Neural cell (in vitro differentiated cells): ENCODE measurements around the gene NFAM1. TPM values are rescaled to one million over a fixed set of nuclear protein-coding genes. Genes with fewer than 3 reads are reported as not detected.

Experiments used
- H2AFZ ChIP-seq: fragments of 200-600, 300-800 bp; sonication (generic), shearing (Covaris generic); 2 replicates; pipeline ENCODE4 v1.6.0; 2014; ENCODE audit warnings: low read depth, mild to moderate bottlenecking, antibody characterized with exemption, low read length, moderate library complexity
- H3F3A ChIP-seq: fragments of 200-600 bp; shearing (Covaris generic); 2 replicates; pipeline ENCODE4 v1.6.1; 2016; ENCODE audit warnings: mild to moderate bottlenecking, moderate library complexity, mixed read lengths, antibody characterized with exemption, low read length; ENCODE audit not compliant: insufficient read depth, poor library complexity, severe bottlenecking
- H3K27ac ChIP-seq: fragments of 200-600, 300-800 bp; sonication (generic), shearing (Covaris generic); 2 replicates; pipeline ENCODE4 v1.5.1; 2014; ENCODE audit warnings: mild to moderate bottlenecking, low read length, moderate library complexity
- H3K27me3 ChIP-seq: fragments of 300-800, 200-600 bp; sonication (generic), shearing (Covaris generic); 2 replicates; pipeline ENCODE4 v1.6.0; 2014; ENCODE audit warnings: mild to moderate bottlenecking, low read depth, low read length, moderate library complexity; ENCODE audit not compliant: insufficient read depth
- H3K36me3 ChIP-seq: fragments of 300-800, 200-600 bp; sonication (generic), shearing (Covaris generic); 2 replicates; pipeline ENCODE4 v1.5.1; 2014; ENCODE audit warnings: mild to moderate bottlenecking, antibody characterized with exemption, low read length, moderate library complexity; ENCODE audit not compliant: insufficient read depth
- H3K4me2 ChIP-seq: fragments of 300-800, 200-600 bp; sonication (generic), shearing (Covaris generic); 2 replicates; pipeline ENCODE4 v1.6.0; 2014; ENCODE audit warnings: mild to moderate bottlenecking, low read length
- H3K4me3 ChIP-seq: fragments of 300-800, 200-600 bp; sonication (generic), shearing (Covaris generic); 2 replicates; pipeline ENCODE4 v1.5.1; 2014; ENCODE audit warnings: mild to moderate bottlenecking, low read length, moderate library complexity
- H3K79me2 ChIP-seq: fragments of 200-600 bp; shearing (Covaris generic); replicated peaks from 2 replicates; pipeline ENCODE4 v1.6.0; 2014; ENCODE audit warnings: mild to moderate bottlenecking, low read length, moderate library complexity; ENCODE audit not compliant: insufficient read depth
- H3K9ac ChIP-seq: fragments of 300-800, 200-600 bp; sonication (generic), shearing (Covaris generic); 2 replicates; pipeline ENCODE4 v1.6.1; 2016; ENCODE audit warnings: mild to moderate bottlenecking, low read length, mixed read lengths
- H3K9me2 ChIP-seq: fragments of 200-600 bp; shearing (Covaris generic); 2 replicates; pipeline ENCODE4 v1.6.1; 2016; ENCODE audit warnings: mild to moderate bottlenecking, low read length, mixed read lengths; ENCODE audit not compliant: insufficient read depth
- H3K9me3 ChIP-seq: fragments of 200-600, 300-800 bp; sonication (generic), shearing (Covaris generic); 2 replicates; pipeline ENCODE4 v1.6.1; 2016; ENCODE audit warnings: mild to moderate bottlenecking, mixed run types, low read length, moderate library complexity, mixed read lengths
- H4K20me1 ChIP-seq: fragments of 200-600 bp; shearing (Covaris generic); 2 replicates; pipeline ENCODE4 v1.6.1; 2016; ENCODE audit warnings: mild to moderate bottlenecking, mixed run types; ENCODE audit not compliant: insufficient read depth
- CTCF ChIP-seq: fragments of 450-650 bp; IDR thresholded peaks from 2 replicates; pipeline ENCODE4 v1.5.1; 2014; ENCODE audit warnings: antibody characterized with exemption, mild to moderate bottlenecking, moderate library complexity; ENCODE audit not compliant: poor library complexity, severe bottlenecking
- EP300 ChIP-seq: fragments of 450-650 bp; conservative IDR thresholded peaks from 2 replicates; pipeline ENCODE4 v1.6.1; 2014; ENCODE audit warnings: antibody characterized with exemption, mild to moderate bottlenecking, moderate library complexity; ENCODE audit not compliant: poor library complexity, severe bottlenecking
- EZH2 ChIP-seq: fragments of 200-600, 300-800 bp; shearing (Covaris generic), sonication (generic); IDR thresholded peaks from 2 replicates; pipeline ENCODE4 v1.6.1; 2014; ENCODE audit warnings: antibody characterized with exemption, low read length, borderline replicate concordance, mild to moderate bottlenecking; ENCODE audit not compliant: insufficient read depth, poor library complexity, severe bottlenecking
- MXI1 ChIP-seq: fragments of 450-650 bp; conservative IDR thresholded peaks from 2 replicates; pipeline ENCODE4 v1.6.1; 2014; ENCODE audit warnings: antibody characterized with exemption, mild to moderate bottlenecking; ENCODE audit not compliant: poor library complexity, severe bottlenecking
- POLR2AphosphoS5 ChIP-seq: IDR thresholded peaks from 2 replicates; pipeline ENCODE4 v1.6.1; 2012
- RAD21 ChIP-seq: fragments of 450-650 bp; conservative IDR thresholded peaks from 2 replicates; pipeline ENCODE4 v1.6.1; 2014; ENCODE audit warnings: antibody characterized with exemption, mild to moderate bottlenecking, moderate library complexity
- SMC3 ChIP-seq: fragments of 450-650 bp; conservative IDR thresholded peaks from 2 replicates; pipeline ENCODE4 v1.6.1; 2014; ENCODE audit warnings: antibody characterized with exemption, mild to moderate bottlenecking, moderate library complexity; ENCODE audit not compliant: poor library complexity
- TAF1 ChIP-seq: IDR thresholded peaks from 2 replicates; pipeline ENCODE4 v1.6.1; 2012; ENCODE audit warnings: low read depth
- polyA plus RNA-seq: library from polyadenylated mRNA; depleted of rRNA; stranded (reverse); fragments of >200 nt; gene quantifications from 2 replicates; pipeline ENCODE4 v1.2.3, GENCODE V29; 2014
- TF ChIP-seq, protein P1 (sequence below): IDR thresholded peaks from 2 replicates; pipeline ENCODE4 v1.6.1; 2012; ENCODE audit warnings: borderline replicate concordance

The NFAM1 gene
- polyA plus RNA-seq, 1 donor from 2014 or later = 0.05 TPM

DNA sequence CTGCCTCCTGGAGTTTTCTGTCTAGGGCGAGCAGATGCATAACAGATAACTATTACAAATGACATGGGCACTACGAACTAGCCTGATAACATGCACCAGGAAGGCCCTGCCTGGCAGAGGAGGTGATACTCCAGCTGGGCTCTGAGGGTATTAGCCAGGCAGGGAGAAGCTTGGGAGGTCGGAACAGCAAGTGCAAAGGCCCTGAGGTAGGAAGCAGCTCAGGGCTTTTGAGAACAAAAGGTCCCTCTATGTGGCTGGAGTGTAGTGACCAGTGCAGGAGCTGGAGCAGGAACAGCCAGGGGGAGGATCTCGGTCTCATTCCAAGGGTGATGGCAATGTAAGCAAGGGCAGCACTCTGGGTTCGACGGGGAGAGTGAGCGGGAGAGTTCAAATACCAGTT, 100.1 kb downstream of the NFAM1 start:
- no peak for TF ChIP-seq EP300
- TF ChIP-seq, protein P1, sequence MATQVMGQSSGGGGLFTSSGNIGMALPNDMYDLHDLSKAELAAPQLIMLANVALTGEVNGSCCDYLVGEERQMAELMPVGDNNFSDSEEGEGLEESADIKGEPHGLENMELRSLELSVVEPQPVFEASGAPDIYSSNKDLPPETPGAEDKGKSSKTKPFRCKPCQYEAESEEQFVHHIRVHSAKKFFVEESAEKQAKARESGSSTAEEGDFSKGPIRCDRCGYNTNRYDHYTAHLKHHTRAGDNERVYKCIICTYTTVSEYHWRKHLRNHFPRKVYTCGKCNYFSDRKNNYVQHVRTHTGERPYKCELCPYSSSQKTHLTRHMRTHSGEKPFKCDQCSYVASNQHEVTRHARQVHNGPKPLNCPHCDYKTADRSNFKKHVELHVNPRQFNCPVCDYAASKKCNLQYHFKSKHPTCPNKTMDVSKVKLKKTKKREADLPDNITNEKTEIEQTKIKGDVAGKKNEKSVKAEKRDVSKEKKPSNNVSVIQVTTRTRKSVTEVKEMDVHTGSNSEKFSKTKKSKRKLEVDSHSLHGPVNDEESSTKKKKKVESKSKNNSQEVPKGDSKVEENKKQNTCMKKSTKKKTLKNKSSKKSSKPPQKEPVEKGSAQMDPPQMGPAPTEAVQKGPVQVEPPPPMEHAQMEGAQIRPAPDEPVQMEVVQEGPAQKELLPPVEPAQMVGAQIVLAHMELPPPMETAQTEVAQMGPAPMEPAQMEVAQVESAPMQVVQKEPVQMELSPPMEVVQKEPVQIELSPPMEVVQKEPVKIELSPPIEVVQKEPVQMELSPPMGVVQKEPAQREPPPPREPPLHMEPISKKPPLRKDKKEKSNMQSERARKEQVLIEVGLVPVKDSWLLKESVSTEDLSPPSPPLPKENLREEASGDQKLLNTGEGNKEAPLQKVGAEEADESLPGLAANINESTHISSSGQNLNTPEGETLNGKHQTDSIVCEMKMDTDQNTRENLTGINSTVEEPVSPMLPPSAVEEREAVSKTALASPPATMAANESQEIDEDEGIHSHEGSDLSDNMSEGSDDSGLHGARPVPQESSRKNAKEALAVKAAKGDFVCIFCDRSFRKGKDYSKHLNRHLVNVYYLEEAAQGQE = no peak
- TF ChIP-seq POLR2AphosphoS5 = no peak
- TF ChIP-seq EZH2 = no peak
- TF ChIP-seq CTCF = no peak
- no peak for TF ChIP-seq TAF1
- TF ChIP-seq SMC3 = no peak
- TF ChIP-seq RAD21 = no peak
- no peak for TF ChIP-seq MXI1

GRCh38 chr22:42331014-42331413, 101.2 kb downstream of the NFAM1 start:
- no peaks in the 10 kb centered on the region for H3K27me3 ChIP-seq
- no peak for TF ChIP-seq MXI1
- TF ChIP-seq RAD21 = no peak
- TF ChIP-seq POLR2AphosphoS5 = peak; percentile 9
- no peak for TF ChIP-seq TAF1
- H3K9ac ChIP-seq = no peak overlapping the region
- no peaks in the 10 kb centered on the region for H4K20me1 ChIP-seq
- no peaks in the 10 kb centered on the region for H3K36me3 ChIP-seq
- H3F3A ChIP-seq = no peaks in the 10 kb centered on the region
- no peak overlapping the region for H3K27ac ChIP-seq
- H3K9me2 ChIP-seq = no peaks in the 10 kb centered on the region
- peaks cover 35% of the 10 kb centered on the region for H3K79me2 ChIP-seq
- no peak overlapping the region for H2AFZ ChIP-seq
- H3K9me3 ChIP-seq = no peaks in the 10 kb centered on the region
- no peak overlapping the region for H3K4me2 ChIP-seq
- no peak overlapping the region for H3K4me3 ChIP-seq

More for the DNA sequence above, 100.1 kb downstream of the NFAM1 start:
- Histone ChIP-seq H3K27ac (no peak overlapping the region), H3K9me2 (no peaks in the 10 kb centered on the region), H3K9ac (no peak overlapping the region), H3K9me3 (no peaks in the 10 kb centered on the region), H2AFZ (no peak overlapping the region), H3K36me3 (no peaks in the 10 kb centered on the region), H3K79me2 (peaks cover 36% of the 10 kb centered on the region), H3K4me3 (no peak overlapping the region), H3K27me3 (no peaks in the 10 kb centered on the region), H3K4me2 (no peak overlapping the region), H4K20me1 (no peaks in the 10 kb centered on the region), H3F3A (no peaks in the 10 kb centered on the region)

Other genes starting within 250 kb of the NFAM1 start
- gene TCF20, start 161.8 kb downstream of the NFAM1 start, polyA plus RNA-seq = 21.9 and 27.5 TPM in 2 replicates
- 27.8 and 32.3 TPM in 2 replicates for gene RRP7A, start 87.4 kb upstream of the NFAM1 start, polyA plus RNA-seq
- gene SERHL2, start 121.6 kb upstream of the NFAM1 start, polyA plus RNA-seq = 0.80 and 0.99 TPM in 2 replicates
- gene POLDIP3, start 182.5 kb upstream of the NFAM1 start, polyA plus RNA-seq = 56.9 and 63.1 TPM in 2 replicates
- gene ATP5MGL, start 208.2 kb upstream of the NFAM1 start, polyA plus RNA-seq = not detected in 2 replicates
- gene CYB5R3, start 217.0 kb upstream of the NFAM1 start, polyA plus RNA-seq = 17.2 and 20.2 TPM in 2 replicates